Choroid plexus epithelial cell (primary cell): ENCODE measurements around the gene PDGFB.
"Not testable (repeated sequence)": the region's sequence is repeated elsewhere in the genome, so short reads cannot be mapped to it uniquely, and the experiment has no call there.

Experiments used
- DNase-seq: peaks from one replicate; pipeline ENCODE4 v3.0.0-alpha.2; 2010; ENCODE audit warnings: low read depth
- H3K4me3 ChIP-seq: 2 replicates; pipeline ENCODE4 v1.5.1; 2011; ENCODE audit warnings: low read depth, mild to moderate bottlenecking, control low read depth, low read length, moderate library complexity
- TF ChIP-seq, protein P1 (sequence below): conservative IDR thresholded peaks from 2 replicates; pipeline ENCODE4 v1.5.1; 2011; ENCODE audit warnings: low read depth, mild to moderate bottlenecking, control low read depth, inconsistent platforms, low read length, moderate library complexity

Gene PDGFB

DNA sequence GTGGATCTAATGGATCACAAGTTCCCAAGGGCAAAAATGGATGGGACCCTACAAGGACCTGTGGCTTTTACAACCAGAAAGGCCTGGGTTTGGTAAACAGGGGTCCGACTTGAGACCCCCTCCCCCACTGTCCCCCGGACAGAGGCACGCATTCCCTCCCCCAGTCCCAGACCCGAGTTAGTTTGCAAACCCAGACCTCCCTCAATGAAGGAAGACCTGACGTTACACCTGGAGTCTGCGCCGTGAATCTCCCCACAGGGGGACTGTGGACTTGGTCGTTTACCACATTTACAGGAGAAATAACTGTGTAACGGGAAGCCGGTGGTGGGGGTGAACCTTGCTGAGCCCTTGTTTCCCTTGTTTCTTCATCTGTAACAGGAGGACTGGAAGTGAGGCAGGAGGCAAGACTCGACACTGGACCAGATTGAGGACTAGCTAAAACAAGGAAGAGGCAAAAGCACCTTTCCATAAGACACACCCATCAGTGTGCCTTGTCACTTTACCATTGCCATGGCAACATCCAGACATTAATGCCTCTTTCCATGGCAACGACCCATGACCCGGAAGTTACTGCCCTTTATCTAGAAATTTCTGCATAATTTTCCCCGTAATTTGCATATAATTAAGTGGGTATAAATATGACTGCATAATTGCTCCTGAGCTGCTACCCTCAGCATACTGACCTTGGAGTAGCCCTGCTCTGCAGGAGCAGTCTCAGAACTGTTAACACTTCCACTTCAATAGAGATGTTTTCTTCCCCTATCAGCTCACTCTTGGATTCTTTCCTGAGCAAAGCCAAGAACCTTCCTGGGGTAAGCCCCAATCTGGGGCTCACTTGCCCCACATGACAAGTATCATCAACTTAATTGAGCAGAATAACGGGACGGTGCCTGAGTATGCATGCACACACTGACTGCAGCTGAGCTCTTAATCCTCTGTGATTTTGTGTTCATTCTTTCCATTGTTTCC is 25.4 kb downstream of the PDGFB start:
- no peak overlapping the region for H3K4me3 ChIP-seq
- TF ChIP-seq, protein P1, sequence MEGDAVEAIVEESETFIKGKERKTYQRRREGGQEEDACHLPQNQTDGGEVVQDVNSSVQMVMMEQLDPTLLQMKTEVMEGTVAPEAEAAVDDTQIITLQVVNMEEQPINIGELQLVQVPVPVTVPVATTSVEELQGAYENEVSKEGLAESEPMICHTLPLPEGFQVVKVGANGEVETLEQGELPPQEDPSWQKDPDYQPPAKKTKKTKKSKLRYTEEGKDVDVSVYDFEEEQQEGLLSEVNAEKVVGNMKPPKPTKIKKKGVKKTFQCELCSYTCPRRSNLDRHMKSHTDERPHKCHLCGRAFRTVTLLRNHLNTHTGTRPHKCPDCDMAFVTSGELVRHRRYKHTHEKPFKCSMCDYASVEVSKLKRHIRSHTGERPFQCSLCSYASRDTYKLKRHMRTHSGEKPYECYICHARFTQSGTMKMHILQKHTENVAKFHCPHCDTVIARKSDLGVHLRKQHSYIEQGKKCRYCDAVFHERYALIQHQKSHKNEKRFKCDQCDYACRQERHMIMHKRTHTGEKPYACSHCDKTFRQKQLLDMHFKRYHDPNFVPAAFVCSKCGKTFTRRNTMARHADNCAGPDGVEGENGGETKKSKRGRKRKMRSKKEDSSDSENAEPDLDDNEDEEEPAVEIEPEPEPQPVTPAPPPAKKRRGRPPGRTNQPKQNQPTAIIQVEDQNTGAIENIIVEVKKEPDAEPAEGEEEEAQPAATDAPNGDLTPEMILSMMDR: no peak
- DNase-seq: no peak

DNA sequence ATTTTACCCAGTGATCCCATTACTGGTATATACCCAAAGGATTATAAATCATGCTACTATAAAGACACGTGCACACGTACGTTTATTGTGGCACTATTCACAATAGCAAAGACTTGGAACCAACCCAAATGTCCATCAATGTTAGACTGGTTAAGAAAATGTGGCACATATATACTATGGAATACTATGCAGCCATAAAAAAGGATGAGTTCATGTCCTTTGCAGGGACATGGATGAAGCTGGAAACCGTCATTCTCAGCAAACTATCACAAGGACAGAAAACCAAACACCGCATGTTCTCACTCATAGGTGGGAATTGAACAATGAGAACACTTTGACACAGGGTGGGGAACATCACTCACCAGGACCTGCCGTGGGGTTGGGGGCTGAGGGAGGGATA is 26.4 kb downstream of the PDGFB start:
- not testable (repeated sequence) for DNase-seq

DNA sequence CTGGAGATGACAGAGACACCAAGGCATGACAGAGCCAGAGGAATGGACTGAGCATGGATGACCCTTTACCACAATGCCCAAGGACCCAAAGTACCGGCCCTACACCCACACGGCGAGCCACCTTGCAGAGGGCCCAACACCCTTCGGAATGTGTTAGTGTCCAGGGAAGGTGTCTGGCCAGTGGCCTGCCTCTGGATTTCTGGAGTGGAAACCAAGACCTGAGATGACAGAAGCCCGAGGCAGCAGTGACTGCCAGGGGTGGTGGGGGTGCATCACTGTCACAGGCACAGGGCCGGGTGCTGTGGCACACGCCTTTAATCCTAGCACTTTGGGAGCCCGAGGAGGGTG is 28.7 kb downstream of the PDGFB start:
- TF ChIP-seq, protein P1: no peak
- H3K4me3 ChIP-seq: no peak overlapping the region
- no peak for DNase-seq

More for the DNA sequence above, 26.4 kb downstream of the PDGFB start:
- H3K4me3 ChIP-seq: not testable (repeated sequence)

DNA sequence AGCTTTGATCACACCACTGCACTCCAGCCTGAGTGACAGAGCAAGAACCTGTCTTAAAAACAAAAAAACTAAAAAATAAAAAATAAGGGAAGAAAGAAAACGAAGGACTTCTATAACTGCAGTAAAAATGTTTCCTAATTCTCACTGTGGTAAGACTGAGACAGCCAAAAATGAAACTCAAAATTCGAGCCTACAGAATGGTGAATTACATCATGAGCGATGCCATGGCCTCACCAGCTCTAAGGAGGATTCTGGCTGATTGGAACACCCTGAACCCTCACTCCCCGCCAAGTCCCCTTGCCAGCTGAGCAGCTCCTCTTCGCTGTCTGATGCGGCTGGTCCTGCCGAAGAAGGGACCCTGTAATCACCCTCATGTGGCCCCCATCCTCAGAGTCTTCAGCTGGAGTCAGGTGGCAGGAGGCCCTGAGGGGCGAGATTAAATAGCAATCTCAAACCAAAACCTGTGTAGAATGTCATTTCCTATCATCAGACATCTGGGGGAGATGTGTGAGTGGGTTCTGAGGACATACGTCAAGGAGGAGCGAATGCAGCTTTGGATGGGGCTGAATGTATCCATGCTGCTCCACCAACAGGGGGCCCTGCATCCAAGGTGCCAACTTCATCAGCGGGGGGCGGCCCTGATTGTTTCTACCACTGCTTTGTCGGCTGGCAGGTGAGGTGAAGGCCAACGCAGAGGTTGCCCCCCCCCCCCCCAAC is 29.2 kb downstream of the PDGFB start:
- DNase-seq: no peak
- no peak overlapping the region for H3K4me3 ChIP-seq

DNA sequence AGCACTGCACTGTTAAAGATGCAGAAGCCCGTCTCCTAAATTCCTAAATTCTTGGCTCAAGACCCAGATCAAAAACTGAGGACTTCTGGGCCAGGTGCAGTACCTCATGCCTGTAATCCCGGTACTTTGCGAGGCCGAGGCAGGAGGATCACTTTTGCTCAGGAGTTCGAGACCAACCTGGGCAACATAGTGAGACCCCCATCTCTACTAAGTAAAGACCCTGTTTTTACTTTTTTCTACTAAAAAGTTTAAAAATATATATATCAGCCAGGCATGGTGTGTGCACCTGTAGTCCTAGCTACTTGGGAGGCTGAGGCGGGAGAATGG is 29.7 kb downstream of the PDGFB start:
- no peak overlapping the region for H3K4me3 ChIP-seq
- TF ChIP-seq, protein P1: no peak
- DNase-seq: no peak

More for the DNA sequence above, 29.2 kb downstream of the PDGFB start:
- TF ChIP-seq, protein P1: peak; percentile 53

DNA sequence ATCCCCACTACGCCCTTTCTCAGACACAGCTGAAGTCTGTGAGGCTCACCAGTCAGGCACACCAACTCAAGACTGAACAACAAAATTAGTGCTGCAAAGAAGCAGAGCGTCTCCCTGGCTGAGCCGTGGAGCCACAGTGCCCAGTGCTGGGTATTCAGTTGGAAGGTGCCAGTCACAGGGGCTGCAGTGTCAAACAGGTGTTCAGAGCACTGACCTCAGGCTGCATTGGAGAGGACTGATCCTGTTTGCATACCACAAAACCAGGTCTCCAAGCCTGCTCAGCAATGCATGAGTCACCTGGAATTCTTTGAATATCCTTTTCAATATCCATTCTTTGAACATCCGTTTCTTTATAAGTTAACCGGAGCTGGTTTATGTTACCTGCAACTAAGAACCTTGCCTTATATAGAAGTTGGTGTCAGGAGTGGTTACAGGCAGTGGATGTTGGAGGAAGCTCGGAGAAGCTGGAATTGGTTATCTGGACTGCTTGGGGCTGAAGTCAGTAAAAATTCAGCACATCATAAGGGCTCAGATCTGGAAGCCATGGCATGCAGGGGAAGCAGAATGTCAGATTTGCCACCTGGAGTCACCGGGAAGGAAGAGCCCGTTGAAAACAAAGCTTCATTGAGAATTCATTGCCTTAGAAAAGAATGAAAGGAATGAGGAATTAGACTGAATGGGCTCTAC is 30.3 kb downstream of the PDGFB start:
- H3K4me3 ChIP-seq: no peak overlapping the region

DNA sequence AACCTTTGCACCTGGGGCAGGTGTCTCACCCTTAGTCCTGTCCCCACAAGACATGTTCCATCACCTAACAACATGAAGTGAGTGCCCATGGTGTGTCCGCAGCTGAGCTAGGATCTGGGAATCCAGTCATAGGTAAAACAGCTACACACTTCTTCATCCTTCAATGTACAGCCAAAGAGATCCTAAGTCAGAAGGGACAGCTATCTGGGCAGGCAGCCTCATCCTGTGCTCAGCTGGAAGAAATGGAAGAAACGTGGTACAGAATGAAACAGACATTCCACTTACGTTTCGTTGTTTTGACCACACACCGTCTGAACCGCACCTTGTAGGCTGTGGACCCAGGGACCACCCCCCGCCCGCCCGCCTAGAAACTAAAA is 30.8 kb downstream of the PDGFB start:
- no peak overlapping the region for H3K4me3 ChIP-seq
- TF ChIP-seq, protein P1: no peak
- no peak for DNase-seq

More for the DNA sequence above, 30.3 kb downstream of the PDGFB start:
- TF ChIP-seq, protein P1: no peak
- DNase-seq: peak; percentile 39
